Measurements from ENCODE around the gene DCBLD1. TPM values are rescaled to one million over a fixed set of nuclear protein-coding genes. Genes with fewer than 3 reads are reported as not detected.

The DCBLD1 gene
- total and polyA plus RNA-seq, 9 of the 15 experiments (the other 6 are each of a cell fraction or from before 2014, with no cell fraction given): 0.80 to 8.5 (median 6.8) TPM

DNA sequence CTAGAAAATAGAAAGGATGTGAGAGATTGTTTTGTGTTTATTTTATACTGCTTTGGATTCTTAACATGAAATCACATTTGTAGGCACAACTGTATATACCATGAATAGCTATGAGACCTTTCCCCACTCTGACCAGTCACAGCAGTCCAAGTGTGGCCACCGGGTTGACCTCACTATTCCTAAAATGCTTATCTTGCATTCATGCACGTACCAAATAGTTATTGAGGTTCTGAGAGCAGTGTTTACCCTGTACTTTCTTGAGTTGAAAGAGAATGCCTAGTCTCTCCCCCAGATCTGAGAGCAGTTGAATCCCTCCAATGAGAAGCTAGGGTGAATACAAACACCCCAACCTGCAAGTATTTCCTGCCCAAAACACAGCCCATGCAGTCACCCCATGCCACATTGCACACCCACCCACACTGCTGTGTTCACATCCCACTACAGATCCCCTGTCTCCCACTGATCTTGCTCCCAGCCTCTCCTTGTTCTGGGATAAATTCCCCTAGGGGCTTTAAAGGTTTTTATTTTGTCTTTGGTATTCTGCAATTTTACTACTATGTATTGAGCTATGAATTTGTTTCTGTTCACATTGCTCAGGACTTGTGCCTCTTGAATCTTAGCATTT lies 68.3 kb downstream of the DCBLD1 start (continued):
- TF ChIP-seq HNRNPLL (IDR thresholded peaks at IDR 0.05; ENCODE audit: low read depth, low read length, poor library complexity, severe bottlenecking) (no peak), RBFOX2 (IDR thresholded peaks at IDR 0.05; ENCODE audit: low read depth, low read length) (no peak), TAF7 (tag; IDR thresholded peaks at IDR 0.05) (no peak), SP2 (IDR thresholded peaks at IDR 0.05; ENCODE audit: extremely low read depth, low read depth, low read length, poor library complexity, severe bottlenecking) (no peak), ZFP1 (CRISPR knock-in tag; IDR thresholded peaks at IDR 0.05) (no peak), ARHGAP35 (IDR thresholded peaks at IDR 0.05; ENCODE audit: partially characterized antibody) (no peak)
- TF ChIP-seq, protein P1, sequence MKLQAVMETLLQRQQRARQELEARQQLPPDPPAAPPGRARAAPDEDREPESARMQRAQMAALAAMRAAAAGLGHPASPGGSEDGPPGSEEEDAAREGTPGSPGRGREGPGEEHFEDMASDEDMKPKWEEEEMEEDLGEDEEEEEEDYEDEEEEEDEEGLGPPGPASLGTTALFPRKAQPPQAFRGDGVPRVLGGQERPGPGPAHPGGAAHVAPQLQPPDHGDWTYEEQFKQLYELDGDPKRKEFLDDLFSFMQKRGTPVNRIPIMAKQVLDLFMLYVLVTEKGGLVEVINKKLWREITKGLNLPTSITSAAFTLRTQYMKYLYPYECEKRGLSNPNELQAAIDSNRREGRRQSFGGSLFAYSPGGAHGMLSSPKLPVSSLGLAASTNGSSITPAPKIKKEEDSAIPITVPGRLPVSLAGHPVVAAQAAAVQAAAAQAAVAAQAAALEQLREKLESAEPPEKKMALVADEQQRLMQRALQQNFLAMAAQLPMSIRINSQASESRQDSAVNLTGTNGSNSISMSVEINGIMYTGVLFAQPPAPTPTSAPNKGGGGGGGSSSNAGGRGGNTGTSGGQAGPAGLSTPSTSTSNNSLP (IDR thresholded peaks at IDR 0.05; ENCODE audit: borderline replicate concordance, low read depth, low read length): no peak

DNA sequence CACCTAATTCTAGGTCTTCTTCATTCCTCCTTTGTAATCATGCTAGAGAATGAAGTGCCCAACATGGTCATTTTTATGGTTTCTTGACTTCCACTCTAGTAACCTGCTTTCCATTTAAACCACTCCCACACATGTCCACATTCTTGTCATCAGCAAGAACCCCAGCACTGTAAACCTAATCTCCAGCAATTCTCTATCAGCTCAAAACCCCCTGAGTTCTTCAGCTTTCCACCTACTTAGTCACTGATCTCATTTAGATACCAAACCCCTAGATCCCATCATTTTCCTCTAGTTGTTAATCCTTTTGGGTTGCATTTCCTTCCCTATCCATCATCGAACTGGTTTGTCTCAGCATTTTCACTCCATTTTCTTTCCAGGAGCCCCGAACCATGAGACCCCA lies 70.1 kb downstream of the DCBLD1 start:
- H3K36me3 ChIP-seq (ENCODE audit: control insufficient read depth, insufficient read depth, low read length): no peaks in the 10 kb centered on the region
- H3K9ac ChIP-seq (ENCODE audit: insufficient read depth in 1 of 2, low read depth in 2 of 2, low read length in 2 of 2): no peak overlapping the region
- CTCF ChIA-PET (ENCODE audit: low intra/inter-chr PET ratio): interaction anchor here (1.9 kb wide), 1 partner anchor 74 kb away, joined by 7 read pairs; no protein-coding TSS in a partner anchor
- H3K79me2 ChIP-seq (ENCODE audit: control insufficient read depth, insufficient read depth, low read length): no peaks in the 10 kb centered on the region
- WGBS (ENCODE audit: insufficient coverage, low coverage, missing lambda C conversion rate): 31% methylated on average over 2 of the region's 2 CpGs
- no peaks in the 10 kb centered on the region for H3K9me1 ChIP-seq (ENCODE audit: control insufficient read depth, insufficient read depth, low read length)
- POLR2A ChIA-PET: interaction anchor here (0.6 to 0.9 kb wide), 2 partner anchors 21 to 103 kb away, joined by 3 to 5 read pairs; no protein-coding TSS in a partner anchor
- DNase-seq (ENCODE audit: extremely low read depth in 1 of 4, low spot score in 3 of 4): no peak
- H3K9me3 ChIP-seq (replicated peaks; ENCODE audit: control insufficient read depth, insufficient read depth, low read depth, low read length): no peaks in the 10 kb centered on the region
- in situ Hi-C loops (cut with MboI): loop anchor here (5.0 to 10.0 kb wide), 2 partner anchors 70 to 98 kb away; partner anchors contain the start of gene DCBLD1
- no TSS peak for BruUV-seq (replicated peaks)
- H3K27me3 ChIP-seq (ENCODE audit: control insufficient read depth in 2 of 2, insufficient read depth in 2 of 2, low read length in 2 of 2): no peaks in the 10 kb centered on the region
- H3K4me3 ChIP-seq: no peak overlapping the region
- no peak overlapping the region for H3K27ac ChIP-seq (ENCODE audit: extremely low read depth, low read depth, low read length)
- H3K4me2 ChIP-seq (ENCODE audit: insufficient read depth, low read length): no peak overlapping the region
- no peak overlapping the region for H2AFZ ChIP-seq (ENCODE audit: low read depth, low read length)
- ATAC-seq: no peak
- peaks cover 0 to 14% of the 10 kb centered on the region in 2 experiments; a peak in 2 of 5 replicates for H3K4me1 ChIP-seq (replicated peaks in 1 of 2; ENCODE audit: control insufficient read depth in 2 of 2, insufficient read depth in 2 of 2, low read length in 2 of 2)
- H4K20me1 ChIP-seq (replicated peaks; ENCODE audit: control insufficient read depth, insufficient read depth, low read length): no peaks in the 10 kb centered on the region
- TF ChIP-seq FOSL1 (tag; conservative IDR thresholded peaks at IDR 0.05) (0 out of 2 replicates have a peak, but pooled peaks have one; percentile 17), MED1 (CRISPR knock-in tag; IDR thresholded peaks at IDR 0.05; ENCODE audit: borderline replicate concordance) (no peak), POLR3G (IDR thresholded peaks at IDR 0.05; ENCODE audit: extremely low read depth, insufficient read length, insufficient replicate concordance) (no peak)
- TF ChIP-seq, protein P2, sequence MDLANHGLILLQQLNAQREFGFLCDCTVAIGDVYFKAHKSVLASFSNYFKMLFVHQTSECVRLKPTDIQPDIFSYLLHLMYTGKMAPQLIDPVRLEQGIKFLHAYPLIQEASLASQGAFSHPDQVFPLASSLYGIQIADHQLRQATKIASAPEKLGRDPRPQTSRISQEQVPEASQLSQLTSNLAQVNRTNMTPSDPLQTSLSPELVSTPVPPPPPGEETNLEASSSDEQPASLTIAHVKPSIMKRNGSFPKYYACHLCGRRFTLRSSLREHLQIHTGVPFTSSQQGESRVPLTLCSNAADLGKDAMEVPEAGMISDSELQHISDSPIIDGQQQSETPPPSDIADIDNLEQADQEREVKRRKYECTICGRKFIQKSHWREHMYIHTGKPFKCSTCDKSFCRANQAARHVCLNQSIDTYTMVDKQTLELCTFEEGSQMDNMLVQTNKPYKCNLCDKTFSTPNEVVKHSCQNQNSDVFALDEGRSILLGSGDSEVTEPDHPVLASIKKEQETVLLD (IDR thresholded peaks at IDR 0.05): no peak
- intact Hi-C loops (cut with micrococcal nuclease): loop anchor here (5.0 kb wide), 1 partner anchor 580 kb away; no protein-coding TSS in a partner anchor
- no peak for FAIRE-seq
